Adrenal gland (tissue), 12 donors: ENCODE results near the gene TNFRSF14. TPM values are rescaled to one million over a fixed set of nuclear protein-coding genes. Genes with fewer than 3 reads are reported as not detected.

ENCODE experiments used
- DNase-seq, 7 donors: peaks; one replicate each; pipeline ENCODE4 v3.0.0-alpha.2; 2019 to 2020
- H3K27ac ChIP-seq, 5 donors: fragments of 200-600 bp; sonication (generic) in 4 of 5; 1 replicate in 3 of 5; 2 replicates in 2 of 5; pipeline versions ENCODE4 v1.5.1 to v1.8.0; 2016 to 2020; ENCODE audit warnings: mild to moderate bottlenecking in 1 of 5
- H3K27me3 ChIP-seq: fragments of 200-600 bp; 2 replicates; pipeline ENCODE4 v1.8.0; 2021
- H3K36me3 ChIP-seq, 2 donors: fragments of 200-600 bp; replicated peaks in 1 of 2; 1 replicate in 1 of 2; 2 replicates in 1 of 2; pipeline versions ENCODE4 v1.5.1 to v1.8.0; 2018 to 2022
- H3K4me1 ChIP-seq, 2 donors: fragments of 200-600 bp; replicated peaks in 1 of 2; 1 replicate in 1 of 2; 2 replicates in 1 of 2; pipeline versions ENCODE4 v1.5.1 to v1.8.0; 2018 to 2021
- H3K4me3 ChIP-seq, 4 donors: fragments of 200-600 bp; sonication (generic) in 3 of 4; one replicate each; pipeline ENCODE4 v1.5.1; 2016 to 2018
- H3K9me3 ChIP-seq, 3 donors: fragments of 200-600 bp; sonication (generic) in 1 of 3; replicated peaks in 1 of 3; 1 replicate in 2 of 3; 2 replicates in 1 of 3; pipeline versions ENCODE4 v1.5.1 to v1.8.0; 2016 to 2021
- CTCF ChIP-seq, 6 experiments: fragments of 450-650 bp in 4 of 6; fragments of 200-600 bp in 2 of 6; sonication (generic) in 1 of 6; IDR thresholded peaks; 1 replicate in 5 of 6; 2 replicates in 1 of 6; pipeline versions ENCODE4 v1.5.1 to v1.8.0; 2016 to 2021; ENCODE audit warnings: antibody characterized with exemption in 6 of 6, mild to moderate bottlenecking in 2 of 6, moderate library complexity in 1 of 6
- POLR2A ChIP-seq, 2 donors: fragments of 450-650 bp; IDR thresholded peaks; one replicate each; pipeline ENCODE4 v1.6.1; 2017; ENCODE audit warnings: antibody characterized with exemption in 2 of 2, mild to moderate bottlenecking in 2 of 2, moderate library complexity in 1 of 2
- WGBS, 4 donors: extraction: QIAGEN DNeasy Blood & Tissue Kit in 2 of 4; methylation state at CpG; one replicate each; pipeline versions ENCODE4 v1.1.5 to v1.1.7; 2013 to 2017; 5-methylcytosine and 5-hydroxymethylcytosine counted together
- intact Hi-C, 2 donors: fragments of 100-400 bp; cut with DNase I; formaldehyde crosslinking; loops; one replicate each; pipeline versions ENCODE4 v1.14.1 to v1.15.0; 2022 to 2023
- polyA plus RNA-seq, 3 donors: library from polyadenylated mRNA; stranded (reverse); fragments of 200-250 nt in 2 of 3; fragments of 350-450 nt in 1 of 3; fragmentation: Illumina TruSeq in 1 of 3; extraction: RNeasy Lipid Tissue Mini Kit (QIAGEN cat#74804) in 1 of 3; gene quantifications; one replicate each; pipeline ENCODE4 v1.2.3, GENCODE V29; 2013 to 2014
- total RNA-seq, 9 donors: library from RNA; depleted of rRNA in 4 of 9; stranded (reverse); fragments of >200 nt in 4 of 9; fragments of 120-200 nt in 1 of 9; fragmentation: NEBNext Ultra II Directional in 1 of 9; extraction: Animal tissue kit (Norgen Biotek cat#: 25700) in 1 of 9; gene quantifications; one replicate each; pipeline versions ENCODE4 v1.1.0 to v1.2.4, GENCODE V29; 2013 to 2023
- donor health status: healthy with polysubstance abuse.
- donor health status: Bipolar disorder and iron deficiency.
- donor health status: DM: yes; HTN: yes; CAD: no.
- donor health status: DM: no; HTN: no; CAD: no.
- donor health status: DM: no; HTN: no; CAD: no.
- donor health status: DM: yes; HTN: yes; CAD: no.

The TNFRSF14 gene
- total and polyA plus RNA-seq, 12 donors = 7.0 to 554 (median 116) TPM

GRCh38 chr1:2585318-2586092 lies 29.3 kb downstream of the TNFRSF14 start:
- TF ChIP-seq POLR2A (IDR thresholded peaks at IDR 0.05) = peak; percentile 38 to 58
- no peak for TF ChIP-seq CTCF (IDR thresholded peaks at IDR 0.05)
- intact Hi-C loops = no loop called here

GRCh38 chr1:2586154-2587070 lies 30.2 kb downstream of the TNFRSF14 start, which contains the start of gene PRXL2B:
Gene PRXL2B, plus strand, starts transcription at chr1:2586777. Its CDS starts 109 bp downstream, at chr1:2586886.
- intact Hi-C loops = no loop called here
- no peaks in the 10 kb centered on the region for H3K27me3 ChIP-seq
- H3K27ac ChIP-seq = peak within 1 kb of the TSS; percentile 84 to 98 (median 93)
- no peak for TF ChIP-seq CTCF (IDR thresholded peaks at IDR 0.05)
- peak; percentile 87 to 89 for TF ChIP-seq POLR2A (IDR thresholded peaks at IDR 0.05)
- peak within 1 kb of the TSS in 3 of 4 donors; percentile 56 to 71 (median 70) for H3K4me3 ChIP-seq
- no peaks in the 10 kb centered on the region for H3K9me3 ChIP-seq
- WGBS, 4 donors = 0 to 2% (median 0%) methylated on average over 6 to 107 of the region's 107 CpGs
- DNase-seq = peak; percentile 99 to 100 (median 100)
- peaks cover 17 to 25% of the 10 kb centered on the region in 2 donors for H3K4me1 ChIP-seq
- no peaks in the 10 kb centered on the region for H3K36me3 ChIP-seq

More at GRCh38 chr1:2585318-2586092, 29.3 kb downstream of the TNFRSF14 start:
- Histone ChIP-seq H3K9me3 (no peaks in the 10 kb centered on the region), H3K4me1 (peaks cover 17 to 25% of the 10 kb centered on the region in 2 donors), H3K4me3 (peak overlapping the region in 3 of 4 donors; percentile 56 to 71 (median 70)), H3K27me3 (no peaks in the 10 kb centered on the region), H3K27ac (peak overlapping the region; percentile 84 to 98 (median 93)), H3K36me3 (no peaks in the 10 kb centered on the region)
- peak; percentile 65 to 88 (median 81) for DNase-seq
- WGBS, 4 donors = 0 to 2% (median 1%) methylated on average over 15 to 28 of the region's 28 CpGs

GRCh38 chr1:2587071-2587859 lies 31.1 kb downstream of the TNFRSF14 start:
- H3K27me3 ChIP-seq = no peaks in the 10 kb centered on the region
- peaks cover 17 to 25% of the 10 kb centered on the region in 2 donors for H3K4me1 ChIP-seq
- H3K9me3 ChIP-seq = no peaks in the 10 kb centered on the region
- H3K27ac ChIP-seq = peak overlapping the region in 2 of 5 donors; percentile 97 to 98
- intact Hi-C loops = no loop called here
- TF ChIP-seq CTCF (IDR thresholded peaks at IDR 0.05) (no peak), POLR2A (IDR thresholded peaks at IDR 0.05) (no peak)
- H3K4me3 ChIP-seq = peak overlapping the region in 3 of 4 donors; percentile 40 to 71 (median 56)
- DNase-seq = peak in 5 of 7 donors; percentile 49 to 63 (median 57)
- H3K36me3 ChIP-seq = no peaks in the 10 kb centered on the region
- WGBS, 4 donors = 11 to 15% (median 11%) methylated on average over 36 to 52 of the region's 52 CpGs; no CpG with 5 or more reads in 1 of the 4 donors
